ENCODE measurements around the gene COX19.

GRCh38 chr7:1021366-1021765 is 46.0 kb upstream of the COX19 start:
- TF ChIP-seq CTCF (IDR thresholded peaks at IDR 0.05; ENCODE audit: low read length) (no peak), EZH2phosphoT487 (IDR thresholded peaks at IDR 0.05; ENCODE audit: low read length) (no peak)
